NCI-H1105 treated with DMSO at 0.1 percent for 48 hours (cell line): Measurements from ENCODE around the gene PIK3CB.
"Not testable (repeated sequence)": the region's sequence is repeated elsewhere in the genome, so short reads cannot be mapped to it uniquely, and the experiment has no call there.

Source experiments
- DNase-seq: peaks from one replicate; lab custom pipeline; 2025; lab: John Stamatoyannopoulos, UW

The PIK3CB gene

GRCh38 chr3:138846824-138847223 lies 12.1 kb upstream of the PIK3CB start:
- DNase-seq: not testable (repeated sequence)

GRCh38 chr3:138846262-138846791 lies 11.6 kb upstream of the PIK3CB start:
- no peak for DNase-seq

- no peak for DNase-seq
Observed at GRCh38 chr3:138845771-138846173, 11.0 kb upstream of the PIK3CB start.

DNA sequence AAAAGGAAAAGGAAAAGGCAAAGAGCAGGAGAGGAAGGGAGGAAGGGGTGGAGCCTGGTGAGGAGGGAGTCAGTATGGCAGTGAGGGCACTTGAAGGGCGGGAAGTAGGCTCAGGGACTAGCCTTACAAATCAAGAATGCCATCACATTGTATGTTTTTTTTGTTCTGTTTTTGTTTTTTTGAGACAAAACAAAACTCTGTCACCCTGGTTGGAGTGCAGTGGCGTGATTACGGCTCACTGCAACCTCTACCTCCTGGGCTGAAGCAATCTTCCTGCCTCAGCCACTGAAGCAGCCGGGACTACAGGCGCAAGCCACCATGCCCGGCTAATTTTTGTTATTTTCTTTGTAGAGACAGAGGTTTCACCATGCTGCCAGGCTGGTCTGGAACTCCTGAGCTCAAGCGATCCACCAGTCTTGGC lies 10.5 kb upstream of the PIK3CB start:
- no peak for DNase-seq

- DNase-seq: no peak
Observed at GRCh38 chr3:138842483-138843188, 7.9 kb upstream of the PIK3CB start.

DNA sequence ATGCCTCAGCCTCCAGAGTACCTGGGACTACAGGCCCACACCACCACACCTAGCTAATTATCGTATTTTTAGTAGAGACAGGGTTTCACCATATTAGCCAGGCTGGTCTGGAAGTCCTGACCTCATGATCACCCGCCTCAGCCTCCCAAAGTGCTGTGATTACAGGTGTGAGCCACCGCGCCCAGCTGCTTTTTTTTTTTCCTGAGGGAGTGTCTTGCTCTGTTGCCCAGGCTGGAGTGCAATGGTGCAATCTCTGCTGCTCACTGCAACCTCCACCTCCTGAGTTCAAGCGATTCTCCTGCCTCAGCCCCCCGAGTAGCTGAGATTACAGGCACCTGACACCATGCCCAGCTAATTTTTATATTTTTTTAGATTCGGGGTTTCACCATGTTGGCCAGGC lies 3.7 kb upstream of the PIK3CB start:
- not testable (repeated sequence) for DNase-seq

GRCh38 chr3:138835846-138836245 lies 1.1 kb upstream of the PIK3CB start:
- DNase-seq: not testable (repeated sequence)

DNA sequence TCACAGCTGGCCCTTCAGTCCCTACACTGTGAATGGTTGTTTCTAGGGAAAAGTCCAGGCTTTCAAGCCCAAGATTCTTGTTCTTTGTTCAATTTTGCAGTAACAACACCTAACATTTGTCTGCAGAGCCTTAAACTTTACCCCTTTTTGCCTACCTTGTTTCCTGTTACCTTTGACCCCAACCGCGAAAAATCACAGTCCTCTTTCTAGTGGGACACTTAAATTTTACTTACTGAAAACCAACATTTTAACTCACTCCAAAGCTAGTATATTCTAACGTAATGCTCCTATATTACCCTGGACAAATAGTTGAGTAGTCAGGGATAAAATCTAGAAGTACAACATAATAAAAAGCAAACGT lies 649 bp upstream of the PIK3CB start:
- DNase-seq: no peak

DNA sequence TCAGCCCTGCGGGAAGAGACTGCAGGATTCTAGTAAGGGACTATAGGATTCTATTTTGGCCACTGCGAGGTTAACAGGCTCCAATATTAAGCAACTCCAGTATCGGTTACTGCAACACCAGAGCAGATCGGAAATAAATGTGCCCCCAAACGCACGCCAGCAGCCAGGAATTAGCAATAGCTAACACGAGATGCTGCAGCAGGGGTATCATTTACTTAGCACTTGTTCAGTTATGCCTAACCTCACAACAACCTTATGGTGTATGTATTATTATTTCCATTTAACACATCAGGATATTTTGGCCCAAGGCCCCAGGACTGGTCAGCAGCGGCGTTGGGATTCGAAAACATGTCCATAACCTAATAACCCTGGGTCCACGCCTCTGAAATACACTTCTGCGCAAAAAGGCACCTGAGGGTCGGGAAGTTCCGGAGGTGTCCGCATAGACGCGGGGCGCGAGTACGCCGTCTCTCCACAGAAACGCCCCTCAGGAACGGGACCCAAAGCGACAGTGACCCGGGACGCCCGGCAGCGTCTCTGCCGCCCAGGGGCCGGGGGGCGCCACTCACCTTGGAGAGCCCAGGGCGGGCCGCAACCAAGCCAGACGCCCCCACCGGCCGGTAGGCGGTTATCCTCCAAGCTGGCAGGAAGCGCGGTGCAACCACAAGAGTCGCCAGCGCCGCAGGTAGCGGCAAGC lies 681 bp downstream of the PIK3CB start:
- no peak for DNase-seq

- not testable (repeated sequence) for DNase-seq
Observed at GRCh38 chr3:138832473-138833057, 2.2 kb downstream of the PIK3CB start.

GRCh38 chr3:138829886-138830510 lies 4.7 kb downstream of the PIK3CB start:
- no peak for DNase-seq

GRCh38 chr3:138829097-138829496 lies 5.6 kb downstream of the PIK3CB start:
- no peak for DNase-seq

GRCh38 chr3:138827222-138827621 lies 7.5 kb downstream of the PIK3CB start:
- no peak for DNase-seq

GRCh38 chr3:138825336-138825735 lies 9.4 kb downstream of the PIK3CB start:
- DNase-seq: no peak

GRCh38 chr3:138824114-138824506 lies 10.6 kb downstream of the PIK3CB start:
- no peak for DNase-seq

DNA sequence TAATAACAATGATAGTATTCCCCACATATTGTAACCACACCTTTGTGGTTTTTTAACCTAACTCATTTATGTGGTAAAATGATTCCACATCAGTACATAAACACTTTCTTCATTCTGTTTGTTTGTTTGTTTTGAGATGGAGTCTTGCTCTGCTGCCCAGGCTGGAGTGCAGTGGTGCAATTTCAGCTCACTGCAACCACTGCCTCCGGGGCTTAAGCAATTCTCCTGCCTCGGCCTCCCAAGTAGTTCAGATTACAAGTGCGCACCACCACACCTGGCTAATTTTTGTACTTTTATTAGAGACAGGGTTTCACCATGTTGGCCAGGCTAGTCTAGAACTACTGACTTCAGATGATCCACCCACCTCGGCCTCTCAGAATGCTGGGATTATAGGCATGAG lies 14.3 kb downstream of the PIK3CB start:
- DNase-seq: not testable (repeated sequence)

DNA sequence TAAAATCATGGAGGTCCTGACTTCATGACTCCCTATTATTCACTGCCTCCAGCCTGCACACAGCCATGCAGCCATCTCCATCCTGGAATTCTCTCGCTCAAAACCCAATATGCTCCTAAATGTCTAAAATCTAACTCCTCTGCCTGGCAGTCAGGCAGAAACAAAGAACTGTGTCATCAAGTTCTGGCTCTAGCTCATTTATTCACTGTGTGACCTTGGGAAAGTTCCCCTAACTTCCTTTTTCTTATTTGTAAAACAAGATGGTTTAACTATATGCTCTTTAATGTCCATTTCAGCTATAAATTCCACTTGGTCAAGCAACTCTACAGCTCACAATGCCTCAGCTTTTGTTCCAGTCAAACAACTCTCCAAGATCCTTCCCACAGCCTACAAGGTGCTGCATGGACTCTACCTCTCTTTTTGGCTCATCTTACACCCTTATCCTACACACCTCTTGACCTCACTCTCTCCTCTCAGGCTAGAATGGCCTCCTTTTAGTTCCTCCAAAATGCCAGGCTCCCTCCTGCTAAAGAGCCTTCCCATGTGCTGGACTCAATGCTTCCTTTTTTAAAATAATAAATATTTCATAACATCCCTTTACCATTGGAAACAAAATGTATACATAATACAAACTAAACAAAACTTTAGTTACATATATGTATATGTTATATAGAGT lies 16.4 kb downstream of the PIK3CB start:
- DNase-seq: no peak

GRCh38 chr3:138817695-138818094 lies 17.0 kb downstream of the PIK3CB start:
- DNase-seq: no peak

DNA sequence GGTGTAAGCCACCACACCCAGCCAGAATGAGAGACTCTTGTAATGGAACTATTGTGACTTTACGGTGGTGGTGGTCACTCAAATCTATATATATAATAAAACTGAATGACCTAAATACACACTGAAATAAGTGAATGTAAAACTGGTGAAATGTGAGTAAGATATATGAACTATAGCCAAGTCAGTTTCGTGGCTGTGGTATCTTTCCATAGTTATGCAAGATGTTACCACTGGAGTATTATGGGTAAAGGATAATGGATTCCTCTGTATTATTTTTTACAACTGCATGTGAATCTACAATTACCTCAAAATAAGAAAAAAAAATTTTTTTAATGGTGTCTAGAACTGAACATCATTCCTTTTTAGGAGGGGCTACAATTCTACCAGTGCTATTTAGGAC lies 21.9 kb downstream of the PIK3CB start:
- no peak for DNase-seq

GRCh38 chr3:138809500-138810256 lies 25.1 kb downstream of the PIK3CB start:
- no peak for DNase-seq

GRCh38 chr3:138806376-138807080 lies 28.2 kb downstream of the PIK3CB start:
- no peak for DNase-seq
